Measurements from ENCODE around the gene SYT15B.
"Not testable (repeated sequence)": the region's sequence is repeated elsewhere in the genome, so short reads cannot be mapped to it uniquely, and the experiment has no call there.

GRCh38 chr10:47758855-47759254, 4.5 kb downstream of the SYT15B start:
- TF ChIP-seq POLR2A, CTCF (IDR thresholded peaks at IDR 0.05): not testable (repeated sequence)
